ENCODE measurements around the gene IL12B.
"Not testable (repeated sequence)": the region's sequence is repeated elsewhere in the genome, so short reads cannot be mapped to it uniquely, and the experiment has no call there.

Gene IL12B

GRCh38 chr5:159332800-159333544 lies 2.7 kb upstream of the IL12B start:
- no peak for DNase-seq (ENCODE audit: low read depth)

- DNase-seq (ENCODE audit: low read depth) = peak; percentile 60
These were observed 1.0 kb upstream of the IL12B start for GRCh38 chr5:159331093-159331973.

- no peak for DNase-seq (ENCODE audit: low read depth)
These were observed 5.3 kb downstream of the IL12B start for GRCh38 chr5:159324986-159325385.

- DNase-seq (ENCODE audit: low read depth) = peak; percentile 92
These were observed 6.1 kb downstream of the IL12B start for GRCh38 chr5:159324102-159324755.

- DNase-seq (ENCODE audit: low read depth) = no peak
These were observed 8.1 kb downstream of the IL12B start for GRCh38 chr5:159322180-159322579.

- no peak for DNase-seq (ENCODE audit: low read depth)
These were observed 10.5 kb downstream of the IL12B start for GRCh38 chr5:159319832-159320231.

- DNase-seq (ENCODE audit: low read depth) = no peak
These were observed 10.9 kb downstream of the IL12B start for GRCh38 chr5:159319363-159319762.

GRCh38 chr5:159318448-159318847 lies 11.8 kb downstream of the IL12B start:
- DNase-seq (ENCODE audit: low read depth) = no peak

- DNase-seq (ENCODE audit: low read depth) = no peak
These were observed 12.4 kb downstream of the IL12B start for GRCh38 chr5:159317849-159318248.

GRCh38 chr5:159316519-159317383 lies 13.5 kb downstream of the IL12B start:
- peak; percentile 80 for DNase-seq (ENCODE audit: low read depth)

GRCh38 chr5:159313197-159313596 lies 17.1 kb downstream of the IL12B start:
- no peak for DNase-seq (ENCODE audit: low read depth)

- no peak for DNase-seq (ENCODE audit: low read depth)
These were observed 19.2 kb downstream of the IL12B start for GRCh38 chr5:159311063-159311462.

GRCh38 chr5:159310511-159310910 lies 19.8 kb downstream of the IL12B start:
- DNase-seq (ENCODE audit: low read depth) = peak; percentile 49

GRCh38 chr5:159309689-159310433 lies 20.4 kb downstream of the IL12B start:
- DNase-seq (ENCODE audit: low read depth) = no peak

- DNase-seq (ENCODE audit: low read depth) = peak; percentile 77
These were observed 25.2 kb downstream of the IL12B start for GRCh38 chr5:159304961-159305595.

GRCh38 chr5:159303286-159303685 lies 27.0 kb downstream of the IL12B start:
- DNase-seq (ENCODE audit: low read depth) = no peak

GRCh38 chr5:159301929-159302860 lies 28.1 kb downstream of the IL12B start:
- not testable (repeated sequence) for DNase-seq (ENCODE audit: low read depth)

GRCh38 chr5:159301466-159301865 lies 28.8 kb downstream of the IL12B start:
- DNase-seq (ENCODE audit: low read depth) = peak; percentile 26

GRCh38 chr5:159297300-159297699 lies 33.0 kb downstream of the IL12B start:
- not testable (repeated sequence) for DNase-seq (ENCODE audit: low read depth)

Data from iris pigment epithelial cell (primary cell).